ACC112 (cell line): Measurements from ENCODE around the gene PEA15.

Experiments used
- H2AFZ ChIP-seq: fragments of 200-600 bp; sonication (generic); one replicate; pipeline ENCODE4 v1.6.0; 2017; ENCODE audit warnings: antibody characterized with exemption, low read length; ENCODE audit not compliant: unreplicated experiment
- H3K27ac ChIP-seq: fragments of 200-600 bp; sonication (generic); 2 replicates; pipeline ENCODE4 v1.5.1; 2014; ENCODE audit warnings: low read depth, mild to moderate bottlenecking, antibody characterized with exemption, low read length, moderate library complexity
- H3K27me3 ChIP-seq: fragments of 200-600 bp; sonication (generic); 2 replicates; pipeline ENCODE4 v1.6.1; 2014; ENCODE audit warnings: mild to moderate bottlenecking, antibody characterized with exemption, low read length, moderate library complexity, mixed read lengths; ENCODE audit not compliant: insufficient read depth
- H3K36me3 ChIP-seq: fragments of 200-600 bp; sonication (generic); 2 replicates; pipeline ENCODE4 v1.6.1; 2016; ENCODE audit warnings: mild to moderate bottlenecking, antibody characterized with exemption, low read length, moderate library complexity, mixed read lengths; ENCODE audit not compliant: insufficient read depth
- H3K4me1 ChIP-seq: fragments of 200-600 bp; sonication (generic); one replicate; pipeline ENCODE4 v1.6.1; 2016; ENCODE audit warnings: low read length, mixed read lengths; ENCODE audit not compliant: insufficient read depth, unreplicated experiment, control insufficient read depth
- H3K4me3 ChIP-seq: fragments of 200-600 bp; sonication (generic); 2 replicates; pipeline ENCODE4 v1.5.1; 2014; ENCODE audit warnings: mild to moderate bottlenecking, low read depth, low read length
- H3K79me2 ChIP-seq: fragments of 200-600 bp; sonication (generic); one replicate; pipeline ENCODE4 v1.6.0; 2016; ENCODE audit warnings: low read length; ENCODE audit not compliant: control insufficient read depth, unreplicated experiment, insufficient read depth

The PEA15 gene

DNA sequence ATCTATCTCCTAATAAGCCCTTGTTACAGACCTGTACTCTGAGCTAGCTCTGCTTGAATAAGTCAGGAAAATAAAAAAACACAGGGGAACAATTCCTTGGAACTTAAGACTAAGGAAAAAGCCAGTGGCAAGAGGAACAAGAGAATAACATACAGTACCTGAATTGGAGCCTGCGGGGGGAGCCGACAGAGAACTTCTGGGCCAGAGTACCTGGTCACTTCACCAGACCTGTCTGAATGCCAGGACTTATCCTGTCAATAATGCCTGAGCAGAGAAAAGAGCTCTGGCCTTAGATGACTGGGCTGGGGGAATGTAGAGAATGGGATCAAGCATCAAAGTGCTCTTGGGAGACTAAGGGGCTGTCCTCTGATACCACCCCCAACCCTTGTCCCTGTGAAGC lies 15.1 kb downstream of the PEA15 start:
- H3K4me3 ChIP-seq = no peak overlapping the region
- peaks cover 21% of the 10 kb centered on the region for H3K4me1 ChIP-seq
- no peak overlapping the region for H3K27ac ChIP-seq
- H3K79me2 ChIP-seq = no peaks in the 10 kb centered on the region
- no peak overlapping the region for H2AFZ ChIP-seq
- H3K27me3 ChIP-seq = no peaks in the 10 kb centered on the region
- peaks cover 52% of the 10 kb centered on the region; the same call in 1 of the 2 replicates for H3K36me3 ChIP-seq

DNA sequence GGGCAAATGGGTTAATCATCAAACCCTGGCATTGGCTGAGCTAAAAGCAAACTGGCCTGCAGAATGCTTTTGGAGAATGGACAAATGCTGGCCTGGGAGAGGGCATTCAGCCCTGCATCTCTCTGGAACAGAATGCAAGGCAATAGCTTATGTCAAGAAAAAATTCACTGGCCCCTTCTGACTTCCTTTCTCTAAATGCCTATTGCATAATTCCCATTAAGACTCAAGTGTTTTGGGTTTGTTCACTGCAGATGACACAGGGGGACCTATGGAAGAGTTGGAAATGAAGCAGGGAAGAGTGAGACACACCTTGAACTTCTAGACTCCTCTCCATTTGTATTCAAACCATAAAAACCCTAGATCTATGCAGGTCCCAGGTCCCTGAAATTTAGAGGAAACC lies 15.9 kb downstream of the PEA15 start:
- Histone ChIP-seq H3K36me3 (peaks cover 44% of the 10 kb centered on the region; the same call in 1 of the 2 replicates), H3K4me1 (peaks cover 21% of the 10 kb centered on the region), H3K27me3 (no peaks in the 10 kb centered on the region), H3K4me3 (no peak overlapping the region), H3K79me2 (no peaks in the 10 kb centered on the region), H2AFZ (no peak overlapping the region), H3K27ac (no peak overlapping the region)

DNA sequence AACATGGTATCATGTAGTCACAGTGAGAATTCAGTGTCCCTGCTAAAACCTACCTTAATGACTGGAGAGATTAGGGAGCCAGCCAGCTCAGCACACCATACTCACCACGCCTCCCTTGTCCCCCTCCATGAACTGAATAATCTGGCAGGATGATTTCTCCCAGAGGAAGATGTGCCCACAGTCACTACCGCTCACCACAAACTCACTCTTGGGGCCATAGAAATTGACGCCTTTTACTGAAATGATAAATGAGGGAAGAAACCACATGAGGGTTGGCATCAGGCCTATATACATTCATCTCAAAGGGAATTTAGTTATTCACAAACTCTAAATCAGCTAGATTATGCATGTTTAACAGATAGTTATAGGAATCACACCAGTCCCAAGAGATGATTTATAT lies 17.4 kb downstream of the PEA15 start:
- no peak overlapping the region for H2AFZ ChIP-seq
- H3K27me3 ChIP-seq = no peaks in the 10 kb centered on the region
- no peaks in the 10 kb centered on the region for H3K79me2 ChIP-seq
- peaks cover 16% of the 10 kb centered on the region for H3K4me1 ChIP-seq
- H3K4me3 ChIP-seq = no peak overlapping the region
- H3K36me3 ChIP-seq = peaks cover 53% of the 10 kb centered on the region
- no peak overlapping the region for H3K27ac ChIP-seq

DNA sequence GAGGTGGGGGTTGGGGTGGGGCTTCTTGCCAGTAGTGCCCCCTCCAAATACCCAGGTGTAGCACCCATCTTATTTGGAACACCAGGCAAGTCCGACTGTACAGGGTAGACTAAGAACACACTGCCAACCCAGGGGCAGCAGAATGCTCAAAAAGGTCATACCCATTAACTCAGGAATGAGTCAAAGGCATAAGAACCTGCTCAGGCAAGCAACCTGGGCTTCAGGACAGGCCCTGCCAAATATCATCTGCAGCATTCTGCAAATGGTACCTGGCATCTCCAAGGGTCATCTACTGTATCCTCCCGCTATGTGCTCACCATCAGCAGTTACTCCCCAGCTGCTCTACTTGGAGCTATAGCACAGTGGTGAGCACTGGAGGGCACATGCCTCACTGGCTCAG lies 19.4 kb downstream of the PEA15 start:
- Histone ChIP-seq H3K4me3 (no peak overlapping the region), H3K36me3 (peaks cover 51% of the 10 kb centered on the region), H3K27ac (no peak overlapping the region), H2AFZ (no peak overlapping the region), H3K4me1 (no peaks in the 10 kb centered on the region), H3K27me3 (no peaks in the 10 kb centered on the region), H3K79me2 (no peaks in the 10 kb centered on the region)

DNA sequence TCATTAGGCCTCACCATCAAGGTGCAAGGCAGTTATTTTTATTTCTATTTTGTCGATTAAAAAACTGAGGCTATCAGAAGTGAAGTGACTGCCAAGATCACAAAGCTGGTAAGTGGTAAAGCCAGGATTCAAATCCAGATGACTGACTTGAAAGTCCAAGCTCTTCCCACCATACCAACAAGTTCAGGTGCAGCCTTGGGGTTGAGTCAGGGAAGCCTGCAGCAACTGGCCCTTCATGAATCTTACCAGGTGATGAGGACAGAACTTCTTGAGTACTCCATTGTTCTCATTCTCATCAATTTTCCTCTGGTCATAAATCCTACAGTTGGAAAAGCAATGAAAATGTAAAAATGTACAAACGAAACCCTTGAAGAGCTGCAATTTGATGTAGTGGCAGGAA lies 20.2 kb downstream of the PEA15 start:
- Histone ChIP-seq H3K36me3 (peaks cover 51% of the 10 kb centered on the region), H3K4me3 (no peak overlapping the region), H3K79me2 (no peaks in the 10 kb centered on the region), H2AFZ (no peak overlapping the region), H3K27me3 (no peaks in the 10 kb centered on the region), H3K27ac (no peak overlapping the region), H3K4me1 (no peaks in the 10 kb centered on the region)

DNA sequence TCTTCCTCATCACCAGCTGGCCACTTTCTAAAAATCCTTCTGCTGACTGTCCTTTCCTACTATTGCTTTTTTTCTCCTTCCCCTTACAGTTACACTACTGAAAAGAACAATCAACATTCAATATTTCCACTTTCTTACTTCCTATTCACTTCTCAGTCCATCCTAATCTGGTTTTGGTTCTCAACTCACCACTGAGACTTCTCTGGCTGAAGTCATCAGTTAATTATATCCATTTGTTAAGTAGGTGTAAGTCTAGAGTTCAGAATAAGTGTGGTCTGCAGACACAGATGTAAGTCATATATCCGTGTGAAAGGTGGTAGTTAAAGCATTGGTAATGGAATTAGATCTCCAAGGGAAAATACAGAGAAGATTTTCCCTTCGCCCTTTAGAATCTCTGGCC lies 21.4 kb downstream of the PEA15 start:
- Histone ChIP-seq H3K36me3 (peaks cover 52% of the 10 kb centered on the region), H2AFZ (no peak overlapping the region), H3K4me1 (no peaks in the 10 kb centered on the region), H3K4me3 (no peak overlapping the region), H3K27me3 (no peaks in the 10 kb centered on the region), H3K79me2 (no peaks in the 10 kb centered on the region), H3K27ac (no peak overlapping the region)

DNA sequence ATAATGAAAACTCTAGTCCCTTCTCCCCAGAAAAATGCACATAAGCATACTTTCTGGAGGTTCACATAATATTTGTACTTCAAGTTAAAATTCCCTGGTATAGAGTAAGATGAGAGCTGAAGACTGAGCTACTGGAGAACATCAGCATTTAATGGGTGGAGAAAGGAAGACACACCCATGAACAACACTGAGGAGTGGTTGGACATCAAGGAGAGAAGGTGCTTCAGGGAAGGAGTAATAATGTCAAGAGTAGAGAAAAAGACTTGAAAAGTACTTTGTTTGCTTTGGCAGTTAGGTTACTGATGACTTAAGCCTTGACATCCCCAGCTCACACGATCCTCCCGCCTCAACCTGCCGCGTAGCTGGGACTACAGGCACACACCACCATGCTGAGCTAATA lies 21.9 kb downstream of the PEA15 start:
- Histone ChIP-seq H3K4me1 (no peaks in the 10 kb centered on the region), H3K27me3 (no peaks in the 10 kb centered on the region), H2AFZ (no peak overlapping the region), H3K79me2 (no peaks in the 10 kb centered on the region), H3K36me3 (peaks cover 50% of the 10 kb centered on the region), H3K27ac (no peak overlapping the region), H3K4me3 (no peak overlapping the region)

DNA sequence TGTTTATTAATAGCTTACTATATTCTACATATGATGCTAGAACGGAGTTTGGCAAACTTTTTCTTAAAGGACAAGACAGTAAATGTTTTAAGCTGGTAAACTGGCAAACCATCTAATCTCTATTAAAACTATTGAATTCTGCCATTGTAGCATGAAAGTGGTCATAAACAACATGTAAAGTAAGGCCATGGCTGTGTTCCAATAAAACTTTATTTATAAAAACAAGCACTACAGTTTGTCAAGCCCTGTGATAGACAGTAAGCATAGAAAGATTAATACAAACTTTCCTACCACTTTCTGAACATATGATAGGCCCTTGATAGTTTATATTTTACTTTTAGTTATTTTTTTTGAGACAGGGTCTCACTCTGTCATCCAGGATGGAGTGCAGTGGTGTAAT lies 22.4 kb downstream of the PEA15 start:
- Histone ChIP-seq H3K27me3 (no peaks in the 10 kb centered on the region), H3K36me3 (peaks cover 47% of the 10 kb centered on the region), H3K4me3 (no peak overlapping the region)

DNA sequence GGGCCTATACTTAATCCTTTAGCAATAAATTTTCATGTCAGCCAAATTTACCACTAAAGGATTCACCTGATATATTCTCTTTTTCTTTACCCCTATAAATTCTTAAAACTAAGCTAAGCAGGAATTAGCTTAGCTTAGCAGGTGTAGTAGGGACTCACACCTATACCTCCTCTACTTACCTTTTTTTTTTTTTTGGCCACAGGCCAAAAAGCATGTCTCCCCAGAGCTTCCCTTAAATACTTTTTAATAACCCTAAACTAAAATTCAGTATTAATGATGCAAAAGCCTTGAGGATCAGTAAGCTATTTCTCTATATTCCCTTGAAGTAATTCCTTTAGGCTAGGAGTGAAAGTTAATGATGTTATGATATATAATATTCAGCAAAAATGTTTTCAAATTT lies 23.2 kb downstream of the PEA15 start:
- no peak overlapping the region for H3K4me3 ChIP-seq
- H3K4me1 ChIP-seq = no peaks in the 10 kb centered on the region
- H2AFZ ChIP-seq = no peak overlapping the region
- no peak overlapping the region for H3K27ac ChIP-seq
- H3K36me3 ChIP-seq = peaks cover 41% of the 10 kb centered on the region
- no peaks in the 10 kb centered on the region for H3K27me3 ChIP-seq
- no peaks in the 10 kb centered on the region for H3K79me2 ChIP-seq

More for the DNA sequence above, 22.4 kb downstream of the PEA15 start:
- Histone ChIP-seq H2AFZ (no peak overlapping the region), H3K4me1 (no peaks in the 10 kb centered on the region), H3K27ac (no peak overlapping the region), H3K79me2 (no peaks in the 10 kb centered on the region)

DNA sequence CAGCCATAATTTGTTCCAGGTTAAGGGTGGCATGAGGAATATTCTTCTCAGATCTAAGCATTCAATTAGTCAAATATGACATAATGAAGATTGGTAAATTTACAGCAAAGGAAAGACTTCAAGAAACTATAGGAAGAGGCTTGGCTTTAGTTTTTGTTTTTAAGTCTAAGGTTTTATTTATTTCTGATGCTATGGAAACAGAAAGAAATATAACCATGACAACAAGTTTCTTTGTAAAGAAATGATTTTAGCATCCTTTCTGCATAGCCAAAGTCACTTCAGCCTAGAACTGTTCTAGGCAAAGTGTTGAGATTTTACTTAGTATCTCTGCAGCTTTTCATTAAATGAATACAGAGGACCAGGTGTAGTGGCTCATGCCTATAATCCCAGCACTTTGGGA lies 27.7 kb downstream of the PEA15 start:
- Histone ChIP-seq H3K4me1 (no peaks in the 10 kb centered on the region), H3K4me3 (no peak overlapping the region), H2AFZ (no peak overlapping the region), H3K27ac (no peak overlapping the region), H3K79me2 (no peaks in the 10 kb centered on the region), H3K36me3 (peaks cover 20% of the 10 kb centered on the region), H3K27me3 (no peaks in the 10 kb centered on the region)

DNA sequence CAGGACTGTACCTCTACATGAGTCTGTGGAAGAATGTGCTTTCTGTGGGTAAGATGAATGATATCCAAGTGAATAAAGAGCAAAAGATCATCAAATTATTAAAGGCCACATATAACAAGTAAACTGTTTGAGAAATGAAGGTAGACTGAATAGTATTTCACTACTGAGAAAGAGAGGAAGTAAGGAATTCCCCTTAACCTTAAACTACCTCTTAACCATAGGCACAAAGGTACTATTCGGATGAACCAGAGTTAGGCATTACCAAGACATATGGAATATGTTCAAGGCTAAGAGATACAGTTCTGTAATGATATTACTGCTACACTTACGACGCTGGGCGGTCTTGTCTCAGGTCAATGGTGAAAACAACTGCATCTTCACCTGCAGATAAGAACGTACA lies 31.6 kb downstream of the PEA15 start:
- Histone ChIP-seq H3K36me3 (peaks cover 25% of the 10 kb centered on the region), H3K27ac (no peak overlapping the region), H3K4me3 (no peak overlapping the region), H3K4me1 (no peaks in the 10 kb centered on the region), H3K79me2 (no peaks in the 10 kb centered on the region), H3K27me3 (no peaks in the 10 kb centered on the region), H2AFZ (no peak overlapping the region)
